ENCODE measurements around the gene MAP3K3.

The MAP3K3 gene

DNA sequence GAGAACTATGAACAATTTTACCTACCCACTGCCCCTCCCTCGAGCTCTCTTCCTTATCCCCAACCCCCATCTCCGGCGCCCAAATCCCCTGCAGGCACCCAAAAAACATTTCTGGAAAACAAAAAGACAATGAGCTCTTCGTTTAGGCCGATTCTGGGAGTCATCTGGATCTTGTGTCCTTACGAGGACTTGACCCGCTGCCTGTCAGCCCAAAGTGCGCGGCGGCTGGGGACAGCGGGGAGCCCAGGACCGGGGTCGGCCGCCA is 118.9 kb downstream of the MAP3K3 start:
- no peak for DNase-seq (ENCODE audit: low read depth)
- TF ChIP-seq, protein P1, sequence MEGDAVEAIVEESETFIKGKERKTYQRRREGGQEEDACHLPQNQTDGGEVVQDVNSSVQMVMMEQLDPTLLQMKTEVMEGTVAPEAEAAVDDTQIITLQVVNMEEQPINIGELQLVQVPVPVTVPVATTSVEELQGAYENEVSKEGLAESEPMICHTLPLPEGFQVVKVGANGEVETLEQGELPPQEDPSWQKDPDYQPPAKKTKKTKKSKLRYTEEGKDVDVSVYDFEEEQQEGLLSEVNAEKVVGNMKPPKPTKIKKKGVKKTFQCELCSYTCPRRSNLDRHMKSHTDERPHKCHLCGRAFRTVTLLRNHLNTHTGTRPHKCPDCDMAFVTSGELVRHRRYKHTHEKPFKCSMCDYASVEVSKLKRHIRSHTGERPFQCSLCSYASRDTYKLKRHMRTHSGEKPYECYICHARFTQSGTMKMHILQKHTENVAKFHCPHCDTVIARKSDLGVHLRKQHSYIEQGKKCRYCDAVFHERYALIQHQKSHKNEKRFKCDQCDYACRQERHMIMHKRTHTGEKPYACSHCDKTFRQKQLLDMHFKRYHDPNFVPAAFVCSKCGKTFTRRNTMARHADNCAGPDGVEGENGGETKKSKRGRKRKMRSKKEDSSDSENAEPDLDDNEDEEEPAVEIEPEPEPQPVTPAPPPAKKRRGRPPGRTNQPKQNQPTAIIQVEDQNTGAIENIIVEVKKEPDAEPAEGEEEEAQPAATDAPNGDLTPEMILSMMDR (conservative IDR thresholded peaks at IDR 0.05; ENCODE audit: low read depth, low read length) = no peak
- H3K4me3 ChIP-seq (ENCODE audit: low read depth, low read length) = peak overlapping the region; percentile 91

DNA sequence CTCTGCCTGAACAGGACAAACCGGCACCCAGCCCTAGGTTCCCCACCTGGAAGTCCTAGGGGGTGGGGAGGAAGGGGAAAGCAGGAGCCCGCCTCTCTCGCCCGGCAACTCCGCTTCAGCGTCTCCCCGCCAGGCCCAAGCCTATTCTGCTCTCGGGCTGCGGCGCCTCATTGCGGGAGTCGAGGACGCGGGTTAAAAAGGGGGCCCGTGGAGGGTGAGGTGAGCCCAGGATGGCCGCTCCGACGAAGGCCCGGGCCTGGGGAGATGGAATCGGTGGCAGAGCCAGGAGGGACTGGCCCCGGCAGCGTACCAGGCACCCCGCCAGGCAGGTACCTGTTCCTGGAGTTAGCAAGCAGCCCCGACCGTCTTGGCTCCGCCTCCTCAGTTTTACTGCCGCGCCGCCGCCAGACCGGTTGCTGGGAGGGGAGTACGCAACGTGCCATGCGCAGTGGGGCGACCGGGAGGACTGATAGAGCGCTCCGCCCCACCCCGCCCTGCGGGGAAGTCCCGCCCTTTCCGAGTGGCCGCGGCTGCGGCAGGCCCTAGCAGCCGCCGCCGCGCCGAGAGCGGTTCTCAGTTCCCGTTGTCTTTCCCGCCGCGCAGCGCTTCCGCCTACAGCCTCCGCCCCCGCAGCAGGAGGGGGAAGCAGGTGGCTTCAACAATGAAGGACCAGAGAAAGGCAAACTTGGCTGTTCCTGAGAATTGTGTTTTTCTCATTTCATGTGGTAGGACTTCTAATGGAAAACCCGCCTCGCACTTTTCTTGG is 119.4 kb downstream of the MAP3K3 start, which contains the start of gene STRADA:
STRADA (minus strand) TSS at position 392 of the 766 bp plus-strand sequence. CDS start 13,430 bp downstream, outside the sequence.
- DNase-seq (ENCODE audit: low read depth) = peak; percentile 98
- H3K4me3 ChIP-seq (ENCODE audit: low read depth, low read length) = peak within 1 kb of the TSS; percentile 91
- TF ChIP-seq, protein P1 (conservative IDR thresholded peaks at IDR 0.05; ENCODE audit: low read depth, low read length) = no peak
